Activated T-cell treated with anti-CD3 and anti-CD28 coated beads, Interleukin-2, amount 50 U/mL, for 48 hours (primary cell): Measurements from ENCODE around the gene TBC1D32.
"Not testable (repeated sequence)": the region's sequence is repeated elsewhere in the genome, so short reads cannot be mapped to it uniquely, and the experiment has no call there.

ENCODE experiments used
- DNase-seq, 2 experiments: peaks; one replicate each; pipeline ENCODE4 v3.0.0-alpha.2; 2020

The TBC1D32 gene

GRCh38 chr6:121216928-121217327, 117.4 kb downstream of the TBC1D32 start:
- DNase-seq, result no peak

GRCh38 chr6:121213341-121213740, 120.9 kb downstream of the TBC1D32 start:
- DNase-seq, result not testable (repeated sequence)

DNA sequence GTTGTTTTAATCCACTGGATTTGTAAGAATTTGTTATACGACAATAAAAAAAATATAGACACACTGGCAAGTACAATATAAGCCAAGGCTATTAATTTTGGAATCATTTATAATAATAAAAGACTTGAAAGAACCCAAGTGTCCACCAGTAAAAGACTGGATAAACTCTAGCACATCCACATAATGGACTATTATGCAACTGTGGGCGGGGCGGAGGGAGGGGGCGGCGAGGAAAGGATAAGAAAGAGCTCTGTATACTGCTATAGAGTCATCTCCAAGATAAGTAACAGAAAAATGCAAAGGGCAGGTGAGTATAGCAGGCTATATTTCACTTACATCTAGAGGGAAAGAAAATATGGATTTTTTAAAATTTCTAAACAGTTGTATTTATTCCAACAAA, 123.3 kb downstream of the TBC1D32 start:
- DNase-seq, result no peak

DNA sequence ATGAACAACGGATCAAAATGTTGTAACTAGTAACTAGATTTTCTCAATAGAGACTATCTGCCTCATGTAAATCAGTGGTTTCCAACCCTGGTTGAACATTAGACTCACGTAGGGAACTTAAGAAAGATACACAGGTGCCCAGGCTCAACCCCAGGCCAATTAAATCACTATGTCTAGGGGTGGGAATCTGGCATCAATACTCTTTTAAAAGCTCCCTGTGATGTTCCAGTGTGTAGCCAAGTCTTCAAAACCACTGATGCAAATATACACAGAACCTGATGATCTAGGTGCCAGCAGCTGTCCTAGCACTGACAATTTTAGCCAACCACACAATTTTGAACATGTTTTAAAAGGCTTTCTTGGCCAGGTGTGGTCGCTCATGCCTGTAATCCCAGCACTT, 128.7 kb downstream of the TBC1D32 start:
- no peak for DNase-seq

GRCh38 chr6:121201105-121201504, 133.2 kb downstream of the TBC1D32 start:
- no peak for DNase-seq

- not testable (repeated sequence) for DNase-seq
These were observed 138.2 kb downstream of the TBC1D32 start for GRCh38 chr6:121196042-121196441.

DNA sequence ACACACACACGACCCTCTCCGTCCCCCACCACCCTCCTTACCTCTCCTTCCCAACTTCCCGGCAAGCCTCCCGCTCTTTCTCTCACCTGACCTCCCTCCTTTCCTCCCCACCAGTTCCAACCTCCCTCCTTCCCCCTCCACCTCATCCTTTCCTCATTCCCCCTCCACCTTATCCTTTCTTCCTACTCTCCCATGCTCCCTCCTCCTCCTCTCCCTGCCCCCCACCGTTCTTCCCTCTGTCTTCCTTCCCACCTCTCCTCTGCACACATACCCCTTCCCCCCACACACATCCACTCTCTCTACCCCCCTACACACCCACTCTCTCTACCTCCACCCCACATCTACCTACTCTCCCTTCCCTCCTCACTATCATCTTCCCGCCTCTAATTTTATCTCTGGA, 144.2 kb downstream of the TBC1D32 start:
- no peak for DNase-seq

DNA sequence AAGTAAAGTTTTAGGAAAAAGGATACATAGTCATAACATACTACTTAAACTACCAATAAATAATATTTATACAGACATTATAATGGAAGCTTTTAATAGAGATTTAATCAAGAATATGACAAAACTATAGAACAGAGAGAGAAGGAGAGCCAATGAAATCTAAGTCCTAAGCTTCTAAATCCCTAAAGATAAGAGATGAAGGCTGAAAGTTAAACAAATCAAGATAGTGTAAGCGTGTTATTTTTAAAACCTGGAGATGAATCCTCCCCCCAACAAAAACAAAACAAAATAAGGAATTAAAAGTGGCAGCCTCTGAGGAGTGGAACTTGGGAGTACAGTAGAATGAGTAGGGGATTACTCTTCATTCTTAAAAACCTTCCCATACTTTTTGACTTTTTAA, 145.9 kb downstream of the TBC1D32 start:
- no peak for DNase-seq

DNA sequence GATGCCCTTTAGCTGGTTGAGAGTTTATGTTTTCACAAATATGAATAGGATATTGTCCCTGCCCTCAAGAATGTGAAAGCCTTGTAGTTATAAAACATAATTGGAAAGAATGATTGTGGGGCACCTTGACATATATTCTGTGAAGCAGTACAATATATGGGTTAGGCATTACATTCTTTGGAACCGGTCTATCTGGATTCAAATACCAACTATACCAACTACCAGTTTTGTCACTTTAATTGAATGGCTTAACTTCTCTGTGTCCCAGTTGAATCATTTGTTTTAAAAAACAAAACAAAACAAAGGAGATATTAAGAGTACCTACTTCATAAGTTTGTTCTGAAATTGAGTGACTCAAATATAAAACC, 146.5 kb downstream of the TBC1D32 start:
- no peak for DNase-seq

- DNase-seq, result no peak
These were observed 147.0 kb downstream of the TBC1D32 start for GRCh38 chr6:121187200-121187832.

- DNase-seq, result no peak
These were observed 150.5 kb downstream of the TBC1D32 start for GRCh38 chr6:121183742-121184141.

DNA sequence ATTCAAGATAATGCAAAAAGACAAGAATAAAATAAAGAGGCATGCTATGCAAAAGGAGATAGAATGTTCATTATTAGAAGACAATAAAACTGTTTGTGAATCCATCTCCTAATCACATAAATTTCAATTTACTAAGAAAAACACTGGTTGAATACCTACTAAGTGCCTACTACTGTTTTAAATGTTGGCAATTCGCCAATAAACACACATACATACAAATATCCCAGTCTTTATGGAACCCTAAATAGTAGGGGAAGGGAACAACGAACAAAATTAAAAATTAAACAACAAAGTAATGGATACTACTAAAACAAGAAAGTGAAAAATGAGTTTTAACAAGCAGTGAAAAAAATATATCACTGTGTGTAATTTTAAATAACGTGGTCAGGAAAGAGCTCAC, 158.5 kb downstream of the TBC1D32 start:
- DNase-seq, result no peak

DNA sequence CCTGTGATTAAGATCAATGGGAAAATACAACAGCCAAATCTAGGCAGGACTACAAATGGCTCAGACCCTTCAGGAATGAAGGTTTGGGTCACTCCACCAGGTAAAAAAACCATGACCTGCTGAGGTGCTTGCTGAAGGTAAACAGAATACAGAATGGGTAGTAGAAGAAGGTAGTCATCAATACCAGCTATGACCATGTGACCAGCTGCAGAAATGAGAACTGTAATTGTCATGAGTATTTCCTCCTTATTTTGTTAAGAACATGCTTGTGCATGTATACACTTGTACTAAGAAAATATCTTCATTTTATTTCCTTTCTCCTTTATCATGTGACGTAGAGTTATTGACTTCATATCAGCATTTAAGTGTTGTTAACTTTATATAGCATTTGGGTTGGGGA, 161.8 kb downstream of the TBC1D32 start:
- not testable (repeated sequence) for DNase-seq

GRCh38 chr6:121171879-121172278, 162.4 kb downstream of the TBC1D32 start:
- no peak for DNase-seq

- DNase-seq, result no peak
These were observed 172.4 kb downstream of the TBC1D32 start for GRCh38 chr6:121161886-121162285.

DNA sequence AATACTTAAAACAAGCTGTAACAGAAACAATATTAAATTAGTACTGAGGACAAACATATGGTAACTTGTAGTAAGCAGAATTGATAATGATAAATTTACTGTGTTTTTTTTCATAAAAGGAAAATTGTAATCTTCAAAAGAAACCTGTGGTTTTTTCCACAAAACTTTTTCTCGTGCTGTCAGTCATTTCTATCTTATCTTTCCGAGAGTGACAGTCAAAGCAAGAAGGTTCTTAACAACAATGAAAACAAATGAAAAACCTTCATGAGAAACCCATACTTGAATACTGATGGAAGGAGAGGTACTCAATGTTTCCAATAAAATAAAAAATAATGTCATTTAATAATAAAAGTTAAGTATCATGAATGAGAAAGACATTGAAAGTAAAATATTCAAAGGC, 174.0 kb downstream of the TBC1D32 start:
- no peak for DNase-seq

- DNase-seq, result no peak
These were observed 175.4 kb downstream of the TBC1D32 start for GRCh38 chr6:121158891-121159290.

DNA sequence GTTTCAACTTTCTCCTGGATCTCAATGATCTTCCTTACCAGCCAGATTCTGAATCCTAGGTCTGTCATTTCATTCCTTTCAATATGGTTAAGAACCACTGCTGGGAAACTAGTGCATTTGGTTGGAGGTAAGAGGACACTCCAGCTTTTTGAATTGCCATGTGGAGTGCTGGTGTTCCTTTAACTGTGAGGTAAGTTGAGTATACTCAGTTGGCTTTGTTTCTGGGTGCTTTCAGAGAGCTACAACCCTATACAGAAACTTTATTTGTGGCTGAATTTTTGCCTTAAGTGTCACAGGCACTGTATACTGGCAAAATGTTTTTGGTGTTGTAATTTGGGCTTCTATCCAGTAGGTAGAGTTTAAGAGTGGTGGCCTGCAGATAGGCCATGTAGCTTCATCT, 175.8 kb downstream of the TBC1D32 start:
- no peak for DNase-seq

DNA sequence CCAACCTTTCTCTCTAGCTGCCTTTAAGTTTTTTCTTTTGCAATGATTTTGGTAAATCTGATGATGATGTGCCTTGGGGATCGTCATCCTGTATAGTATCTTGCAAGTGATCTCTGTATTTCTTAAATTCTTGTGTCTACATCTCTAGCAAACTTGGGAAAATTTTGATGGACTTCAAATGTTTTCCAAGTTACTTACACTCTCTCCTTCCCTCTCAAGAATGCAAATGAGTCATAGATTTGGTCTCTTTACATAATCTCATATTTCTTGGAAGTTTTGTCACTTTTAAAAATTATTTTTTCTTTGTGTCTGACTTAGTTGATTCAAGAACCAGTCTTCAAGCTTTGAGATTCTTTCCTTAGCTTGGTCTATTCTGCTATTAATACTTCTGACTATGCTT, 176.4 kb downstream of the TBC1D32 start:
- DNase-seq, result no peak

DNA sequence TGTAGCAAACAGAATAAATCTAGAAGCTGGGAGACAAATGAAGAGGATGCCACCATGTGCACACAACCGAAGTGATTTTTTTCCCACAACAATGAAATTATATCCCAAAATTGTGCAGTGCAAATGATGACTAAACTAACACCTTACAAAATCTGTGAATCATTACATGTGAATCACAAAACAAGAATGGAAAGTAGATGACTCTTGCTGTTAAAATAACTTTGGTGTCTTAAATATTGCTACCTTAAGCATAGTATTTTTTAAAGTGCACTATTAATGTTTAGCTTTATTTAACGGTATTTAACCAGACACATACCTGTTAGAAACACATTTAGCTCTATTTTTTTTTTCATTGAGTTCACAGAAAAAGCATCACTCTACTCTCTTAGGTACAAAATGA, 190.8 kb downstream of the TBC1D32 start:
- DNase-seq, result no peak

DNA sequence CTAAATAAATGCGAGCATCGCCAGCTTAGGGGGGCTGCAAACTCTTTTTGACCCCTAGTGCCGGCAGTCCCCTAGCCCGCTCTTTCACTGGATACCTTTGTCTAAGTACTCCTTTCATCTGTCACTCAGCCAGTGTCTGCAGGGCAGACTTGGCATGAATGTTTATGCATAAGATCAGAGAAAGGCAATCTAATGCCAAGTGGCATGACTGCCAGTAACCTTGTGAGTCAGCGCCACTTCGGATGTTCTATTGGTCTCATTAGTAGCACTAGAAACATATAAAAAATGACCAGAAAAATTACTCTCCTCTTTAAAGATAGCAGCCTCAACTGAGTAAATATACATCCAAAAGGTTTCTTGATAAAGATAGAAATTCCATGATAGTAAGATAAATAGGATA, 192.2 kb downstream of the TBC1D32 start:
- no peak for DNase-seq

DNA sequence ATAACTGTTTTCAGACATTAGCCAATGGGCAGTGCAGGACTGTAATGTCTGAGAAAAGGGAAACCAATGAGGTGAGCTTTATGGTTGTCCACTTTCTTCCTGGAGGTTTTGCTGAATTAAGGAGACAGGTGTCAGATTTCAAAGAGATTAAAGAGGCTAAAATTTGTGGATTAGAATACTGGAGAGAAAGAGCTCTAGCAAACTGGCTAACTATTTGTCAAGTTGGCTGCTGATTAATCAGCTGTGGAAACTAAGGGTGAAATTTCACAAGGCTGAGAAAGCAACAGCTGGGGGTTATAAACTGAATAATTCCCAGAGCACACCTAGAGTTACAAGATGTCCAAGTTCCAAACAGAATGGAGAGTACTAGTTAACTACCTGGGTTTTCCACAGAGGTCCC, 198.9 kb downstream of the TBC1D32 start:
- no peak for DNase-seq

DNA sequence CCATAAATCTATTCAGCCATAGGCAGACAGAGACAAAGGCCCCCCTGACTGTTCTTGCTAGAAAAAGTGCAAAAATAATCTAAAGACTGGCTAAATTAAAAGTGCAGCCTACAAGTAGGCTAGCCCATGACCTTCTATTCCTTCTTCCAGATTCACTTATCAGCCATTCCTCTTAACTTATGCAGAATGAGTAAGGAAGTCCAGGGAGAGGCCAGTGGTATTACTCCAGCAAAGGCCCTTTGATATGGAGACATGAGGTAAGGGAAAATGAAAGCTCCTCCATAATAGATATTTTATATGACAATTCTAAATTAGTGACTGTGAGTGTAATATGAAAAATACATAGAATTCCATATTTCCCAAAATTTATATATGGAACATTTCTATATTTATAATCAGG, 199.4 kb downstream of the TBC1D32 start:
- DNase-seq, result no peak

GRCh38 chr6:121124600-121124999, 209.7 kb downstream of the TBC1D32 start:
- DNase-seq, result no peak

DNA sequence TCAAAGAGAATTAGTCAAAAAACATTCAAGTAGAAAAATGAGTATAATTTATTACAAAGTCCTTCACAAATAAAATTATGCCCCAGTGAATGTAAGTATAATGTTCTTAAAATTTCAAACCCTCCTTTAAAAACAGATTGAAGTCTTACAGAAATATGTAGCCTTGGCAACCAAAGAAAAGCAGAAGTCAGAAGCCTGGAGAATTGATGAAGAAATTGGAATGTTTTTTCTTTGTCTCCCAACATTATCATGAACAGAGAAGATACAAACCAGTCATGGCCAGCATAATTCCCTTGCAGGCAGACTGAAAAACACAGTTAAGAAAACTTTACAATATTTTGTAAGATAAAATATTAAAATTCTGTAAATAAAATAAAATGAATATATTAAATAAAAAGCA, 221.9 kb downstream of the TBC1D32 start:
- DNase-seq, result no peak

DNA sequence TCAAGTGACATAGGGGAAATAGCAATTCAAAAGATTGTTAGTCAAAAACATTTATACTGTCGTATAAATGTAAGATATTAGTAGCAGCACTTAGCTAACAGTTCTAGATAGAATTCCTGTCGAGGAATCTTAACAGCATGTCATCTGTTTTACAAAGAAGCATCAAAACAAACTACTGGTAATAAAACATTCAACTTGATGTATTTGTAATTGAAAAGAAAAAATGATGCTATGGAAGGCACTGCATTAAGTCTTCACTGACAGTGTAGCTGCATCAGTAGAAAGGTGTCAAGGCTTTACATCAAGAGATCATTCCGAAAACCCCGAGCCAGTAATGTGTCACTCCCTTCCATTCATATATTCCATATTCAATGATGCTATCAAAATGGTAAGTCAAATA, 223.5 kb downstream of the TBC1D32 start:
- no peak for DNase-seq
